Endothelial cell (in vitro differentiated cells): ENCODE measurements around the gene RFC1. TPM values are rescaled to one million over a fixed set of nuclear protein-coding genes. Genes with fewer than 3 reads are reported as not detected.
"Not testable (repeated sequence)": the region's sequence is repeated elsewhere in the genome, so short reads cannot be mapped to it uniquely, and the experiment has no call there.

Experiments used
- DNase-seq: peaks from one replicate; pipeline ENCODE4 v3.0.0; 2021; ENCODE audit warnings: low spot score
- H3K27ac Mint-ChIP-seq: one replicate; pipeline ENCODE4 v1.8.0; 2021; ENCODE audit warnings: mixed read lengths, inconsistent platforms; ENCODE audit not compliant: unreplicated experiment
- H3K27me3 Mint-ChIP-seq: one replicate; pipeline ENCODE4 v1.8.0; 2021; ENCODE audit warnings: mild to moderate bottlenecking, moderate library complexity, mixed read lengths, inconsistent platforms; ENCODE audit not compliant: unreplicated experiment
- H3K36me3 Mint-ChIP-seq: one replicate; pipeline ENCODE4 v1.8.0; 2021; ENCODE audit warnings: mild to moderate bottlenecking, low read depth, mixed read lengths, inconsistent platforms; ENCODE audit not compliant: unreplicated experiment
- H3K4me1 Mint-ChIP-seq: one replicate; pipeline ENCODE4 v1.8.0; 2021; ENCODE audit warnings: mild to moderate bottlenecking, mixed read lengths, inconsistent platforms; ENCODE audit not compliant: unreplicated experiment
- H3K4me3 Mint-ChIP-seq: one replicate; pipeline ENCODE4 v1.8.0; 2021; ENCODE audit warnings: mild to moderate bottlenecking, mixed read lengths, inconsistent platforms; ENCODE audit not compliant: unreplicated experiment
- H3K9me3 Mint-ChIP-seq: one replicate; pipeline ENCODE4 v1.8.0; 2021; ENCODE audit warnings: mixed read lengths, inconsistent platforms; ENCODE audit not compliant: unreplicated experiment
- CTCF ChIP-seq: fragments of 200-600 bp; sonication (generic); IDR thresholded peaks from one replicate; pipeline ENCODE4 v1.5.0; 2021; ENCODE audit warnings: antibody characterized with exemption; ENCODE audit not compliant: unreplicated experiment
- long read RNA-seq: library from polyadenylated mRNA; unstranded; transcript quantifications from one replicate; pipeline ENCODE4 v2.0.0, GENCODE V29; 2020; ENCODE audit not compliant: unreplicated experiment
- total RNA-seq: library from RNA; stranded (reverse); fragmentation: NEBNext Ultra II Directional; extraction: Animal tissue kit (Norgen Biotek cat#: 25700); gene quantifications from one replicate; pipeline ENCODE4 v1.2.1, GENCODE V29; 2021; ENCODE audit not compliant: unreplicated experiment

Gene RFC1
- total RNA-seq = 47.5 TPM
- long read RNA-seq, partial matches to known transcripts = 9 of 11 reads
- long read RNA-seq, other reads (novel, unspliced or antisense) = 2 of 11 reads

GRCh38 chr4:39365830-39366771, at the start of gene RFC1:
TSS of gene RFC1 (minus strand) at chr4:39366362. CDS start at chr4:39366241, 121 bp downstream.
- TF ChIP-seq CTCF = no peak
- Mint-ChIP-seq H3K4me3 (peak within 1 kb of the TSS; percentile 98), H3K36me3 (peaks cover 8% of the 10 kb centered on the region), H3K27me3 (no peaks in the 10 kb centered on the region), H3K27ac (peak within 1 kb of the TSS; percentile 81), H3K4me1 (peaks cover 11% of the 10 kb centered on the region), H3K9me3 (no peaks in the 10 kb centered on the region)
- DNase-seq = peak; percentile 90

- no peak overlapping the region for H3K27ac Mint-ChIP-seq
- DNase-seq = no peak
- H3K4me1 Mint-ChIP-seq = no peaks in the 10 kb centered on the region
- no peaks in the 10 kb centered on the region for H3K9me3 Mint-ChIP-seq
- no peaks in the 10 kb centered on the region for H3K36me3 Mint-ChIP-seq
- TF ChIP-seq CTCF = no peak
- no peaks in the 10 kb centered on the region for H3K27me3 Mint-ChIP-seq
- no peak overlapping the region for H3K4me3 Mint-ChIP-seq
These were observed 49.6 kb upstream of the RFC1 start for GRCh38 chr4:39415678-39416283.

GRCh38 chr4:39411561-39411960, 45.4 kb upstream of the RFC1 start:
- H3K4me3 Mint-ChIP-seq, H3K27ac Mint-ChIP-seq, DNase-seq, H3K9me3 Mint-ChIP-seq, H3K36me3 Mint-ChIP-seq, H3K27me3 Mint-ChIP-seq, H3K4me1 Mint-ChIP-seq: not testable (repeated sequence)

GRCh38 chr4:39410415-39410814, 44.3 kb upstream of the RFC1 start:
- no peaks in the 10 kb centered on the region for H3K36me3 Mint-ChIP-seq
- DNase-seq = no peak
- no peaks in the 10 kb centered on the region for H3K4me1 Mint-ChIP-seq
- no peak overlapping the region for H3K27ac Mint-ChIP-seq
- H3K4me3 Mint-ChIP-seq = no peak overlapping the region
- no peak for TF ChIP-seq CTCF
- no peaks in the 10 kb centered on the region for H3K9me3 Mint-ChIP-seq
- no peaks in the 10 kb centered on the region for H3K27me3 Mint-ChIP-seq

GRCh38 chr4:39407584-39407885, 41.4 kb upstream of the RFC1 start:
- Mint-ChIP-seq H3K9me3 (no peaks in the 10 kb centered on the region), H3K27me3 (no peaks in the 10 kb centered on the region), H3K4me3 (no peak overlapping the region), H3K27ac (no peak overlapping the region), H3K4me1 (no peaks in the 10 kb centered on the region), H3K36me3 (no peaks in the 10 kb centered on the region)
- no peak for DNase-seq
- TF ChIP-seq CTCF = no peak
